ENCODE measurements around the gene HS3ST5. TPM values are rescaled to one million over a fixed set of nuclear protein-coding genes. Genes with fewer than 3 reads are reported as not detected.

HS3ST5 gene
- total and polyA plus RNA-seq, 2 donors (not counting 3 experiments of a cell fraction or from before 2014, with no cell fraction given) = not detected

DNA sequence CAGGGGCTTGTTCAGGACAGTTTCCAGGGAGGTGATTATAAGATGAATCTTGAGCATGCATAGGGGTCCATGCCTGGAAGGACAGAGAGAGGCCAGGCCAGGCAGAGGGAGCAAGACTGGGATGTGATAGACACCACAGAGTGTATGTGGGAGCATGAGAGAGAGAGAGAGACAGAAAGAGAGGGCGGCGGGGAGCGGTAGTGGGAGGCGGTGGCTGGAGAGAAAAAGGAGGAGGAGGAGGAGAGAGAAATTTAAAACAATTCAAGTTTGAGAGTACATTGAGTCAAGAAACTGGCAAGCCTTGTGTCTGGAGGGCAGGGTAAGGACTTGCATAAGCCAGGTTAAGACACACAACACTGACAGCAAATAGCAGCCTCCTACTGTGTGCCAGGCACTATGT lies 209.0 kb downstream of the HS3ST5 start:
- no peaks in the 10 kb centered on the region for H3K79me2 ChIP-seq (ENCODE audit: control insufficient read depth, insufficient read depth, low read length)
- dilution Hi-C loops (cut with MboI; ENCODE audit: extremely low pct_ligation_motif_present, low sequenced_read_pairs) = no loop called here
- TF ChIP-seq MYC (IDR thresholded peaks at IDR 0.05; ENCODE audit: low read depth, low read length) = no peak
- no peak for TF ChIP-seq POLR2AphosphoS5 (IDR thresholded peaks at IDR 0.05; ENCODE audit: insufficient read depth, low read depth, low read length)
- no peak for TF ChIP-seq GATA2 (IDR thresholded peaks at IDR 0.05; ENCODE audit: insufficient read depth, insufficient read length, low read depth, low read length)
- TF ChIP-seq, protein P1, sequence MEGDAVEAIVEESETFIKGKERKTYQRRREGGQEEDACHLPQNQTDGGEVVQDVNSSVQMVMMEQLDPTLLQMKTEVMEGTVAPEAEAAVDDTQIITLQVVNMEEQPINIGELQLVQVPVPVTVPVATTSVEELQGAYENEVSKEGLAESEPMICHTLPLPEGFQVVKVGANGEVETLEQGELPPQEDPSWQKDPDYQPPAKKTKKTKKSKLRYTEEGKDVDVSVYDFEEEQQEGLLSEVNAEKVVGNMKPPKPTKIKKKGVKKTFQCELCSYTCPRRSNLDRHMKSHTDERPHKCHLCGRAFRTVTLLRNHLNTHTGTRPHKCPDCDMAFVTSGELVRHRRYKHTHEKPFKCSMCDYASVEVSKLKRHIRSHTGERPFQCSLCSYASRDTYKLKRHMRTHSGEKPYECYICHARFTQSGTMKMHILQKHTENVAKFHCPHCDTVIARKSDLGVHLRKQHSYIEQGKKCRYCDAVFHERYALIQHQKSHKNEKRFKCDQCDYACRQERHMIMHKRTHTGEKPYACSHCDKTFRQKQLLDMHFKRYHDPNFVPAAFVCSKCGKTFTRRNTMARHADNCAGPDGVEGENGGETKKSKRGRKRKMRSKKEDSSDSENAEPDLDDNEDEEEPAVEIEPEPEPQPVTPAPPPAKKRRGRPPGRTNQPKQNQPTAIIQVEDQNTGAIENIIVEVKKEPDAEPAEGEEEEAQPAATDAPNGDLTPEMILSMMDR (IDR thresholded peaks at IDR 0.05; ENCODE audit: extremely low read depth in 1 of 2, insufficient read depth in 1 of 2, low read depth in 1 of 2, low read length in 2 of 2) = no peak
- TF ChIP-seq JUN (IDR thresholded peaks at IDR 0.05; ENCODE audit: borderline replicate concordance, insufficient read depth, insufficient read length, low read depth) = no peak
- TF ChIP-seq, protein P2, sequence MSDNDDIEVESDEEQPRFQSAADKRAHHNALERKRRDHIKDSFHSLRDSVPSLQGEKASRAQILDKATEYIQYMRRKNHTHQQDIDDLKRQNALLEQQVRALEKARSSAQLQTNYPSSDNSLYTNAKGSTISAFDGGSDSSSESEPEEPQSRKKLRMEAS (IDR thresholded peaks at IDR 0.05; ENCODE audit: insufficient read depth, insufficient read length) = no peak
- H3K27ac ChIP-seq (ENCODE audit: insufficient read depth, low read depth, low read length) = no peak overlapping the region
- no peak for DNase-seq (ENCODE audit: low read depth, low spot score)
- FAIRE-seq = no peak
- intact Hi-C loops (cut with micrococcal nuclease) = no loop called here
- no peaks in the 10 kb centered on the region for H3K9me1 ChIP-seq (replicated peaks; ENCODE audit: control insufficient read depth, extremely low read depth, insufficient read depth, low read length)
- ChIA-PET POLR2A (no interaction called here), CTCF (no interaction called here)
- no peaks in the 10 kb centered on the region for H3K36me3 ChIP-seq (ENCODE audit: control insufficient read depth in 2 of 2, extremely low read depth in 1 of 2, insufficient read depth in 2 of 2, low read length in 2 of 2)
- H3K9ac ChIP-seq (replicated peaks; ENCODE audit: extremely low read depth, insufficient read depth, low read length) = no peak overlapping the region
- no peak overlapping the region for H2AFZ ChIP-seq (ENCODE audit: low read depth, low read length)
- H3K27me3 ChIP-seq (ENCODE audit: control insufficient read depth in 2 of 2, insufficient read depth in 2 of 2, low read length in 2 of 2) = no peaks in the 10 kb centered on the region
- H3K4me1 ChIP-seq (ENCODE audit: control insufficient read depth, extremely low read depth, insufficient read depth, low read length) = no peaks in the 10 kb centered on the region
- no TSS peak for BruUV-seq (replicated peaks)
- no peaks in the 10 kb centered on the region for H4K20me1 ChIP-seq (replicated peaks; ENCODE audit: control insufficient read depth, extremely low read depth, insufficient read depth, low read length)
- no peaks in the 10 kb centered on the region for H3K9me3 ChIP-seq (replicated peaks; ENCODE audit: control insufficient read depth, insufficient read depth, low read length)
- no peak overlapping the region for H3K4me3 ChIP-seq (replicated peaks in 1 of 3; ENCODE audit: insufficient read depth in 1 of 3, low read depth in 1 of 3, low read length in 3 of 3)
- H3K4me2 ChIP-seq (ENCODE audit: insufficient read depth, low read length) = no peak overlapping the region

DNA sequence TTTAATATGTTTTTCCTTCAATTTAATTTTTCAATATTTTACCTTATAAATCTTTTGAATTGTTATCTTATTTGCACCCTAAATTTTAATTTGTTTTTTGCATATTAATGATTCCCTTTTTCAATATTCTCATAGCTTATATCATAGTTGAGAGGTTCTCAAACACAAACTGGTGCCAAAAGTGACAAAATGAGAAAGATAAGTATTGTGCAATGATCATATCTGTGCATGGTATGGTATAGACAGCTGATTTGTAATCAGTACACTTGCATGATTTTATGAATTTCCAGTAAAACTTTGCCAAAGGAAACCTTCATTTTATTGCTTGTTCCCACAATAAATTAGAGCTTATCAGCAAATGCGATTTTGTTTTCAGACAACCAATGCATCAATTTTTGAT lies 210.9 kb downstream of the HS3ST5 start:
- H4K20me1 ChIP-seq (replicated peaks; ENCODE audit: control insufficient read depth, extremely low read depth, insufficient read depth, low read length) = no peaks in the 10 kb centered on the region
- dilution Hi-C loops (cut with MboI; ENCODE audit: extremely low pct_ligation_motif_present, low sequenced_read_pairs) = no loop called here
- intact Hi-C loops (cut with micrococcal nuclease) = no loop called here
- no peak for TF ChIP-seq EZH2 (IDR thresholded peaks at IDR 0.05; ENCODE audit: borderline replicate concordance, low read depth, low read length, severe bottlenecking)
- TF ChIP-seq, protein P1 (IDR thresholded peaks at IDR 0.05; ENCODE audit: extremely low read depth in 1 of 2, insufficient read depth in 1 of 2, low read depth in 1 of 2, low read length in 2 of 2) = no peak
- TF ChIP-seq MYC (IDR thresholded peaks at IDR 0.05; ENCODE audit: low read depth, low read length) = no peak
- no peak for TF ChIP-seq POLR2AphosphoS5 (IDR thresholded peaks at IDR 0.05; ENCODE audit: insufficient read depth, low read depth, low read length)
- no peak for TF ChIP-seq FOS (IDR thresholded peaks at IDR 0.05; ENCODE audit: borderline replicate concordance, insufficient read depth, low read length)
- TF ChIP-seq, protein P2 (IDR thresholded peaks at IDR 0.05; ENCODE audit: insufficient read depth, insufficient read length) = no peak
- TF ChIP-seq JUN (IDR thresholded peaks at IDR 0.05; ENCODE audit: borderline replicate concordance, insufficient read depth, insufficient read length, low read depth) = no peak
- no peak for TF ChIP-seq POLR2A (IDR thresholded peaks at IDR 0.05; ENCODE audit: low read depth, low read length)
- no peak for TF ChIP-seq GATA2 (IDR thresholded peaks at IDR 0.05; ENCODE audit: insufficient read depth, insufficient read length, low read depth, low read length)
- no peaks in the 10 kb centered on the region for H3K27me3 ChIP-seq (ENCODE audit: control insufficient read depth in 2 of 2, insufficient read depth in 2 of 2, low read length in 2 of 2)
- FAIRE-seq (no peak), DNase-seq (ENCODE audit: low read depth, low spot score) (no peak)
- CTCF ChIA-PET = no interaction called here
- POLR2A ChIA-PET = no interaction called here
- no peak overlapping the region for H3K27ac ChIP-seq (ENCODE audit: insufficient read depth, low read depth, low read length)
- H3K36me3 ChIP-seq (ENCODE audit: control insufficient read depth in 2 of 2, extremely low read depth in 1 of 2, insufficient read depth in 2 of 2, low read length in 2 of 2) = no peaks in the 10 kb centered on the region
- no peak overlapping the region for H3K4me3 ChIP-seq (replicated peaks in 1 of 3; ENCODE audit: insufficient read depth in 1 of 3, low read depth in 1 of 3, low read length in 3 of 3)
- no peaks in the 10 kb centered on the region for H3K9me1 ChIP-seq (replicated peaks; ENCODE audit: control insufficient read depth, extremely low read depth, insufficient read depth, low read length)
- no peak overlapping the region for H3K9ac ChIP-seq (replicated peaks; ENCODE audit: extremely low read depth, insufficient read depth, low read length)
- no peaks in the 10 kb centered on the region for H3K9me3 ChIP-seq (replicated peaks; ENCODE audit: control insufficient read depth, insufficient read depth, low read length)
- no peaks in the 10 kb centered on the region for H3K4me1 ChIP-seq (ENCODE audit: control insufficient read depth, extremely low read depth, insufficient read depth, low read length)
- H3K79me2 ChIP-seq (ENCODE audit: control insufficient read depth, insufficient read depth, low read length) = no peaks in the 10 kb centered on the region
- H3K4me2 ChIP-seq (ENCODE audit: insufficient read depth, low read length) = no peak overlapping the region
- BruUV-seq (replicated peaks) = no TSS peak
- no peak overlapping the region for H2AFZ ChIP-seq (ENCODE audit: low read depth, low read length)
